ENCODE data around the gene PLEKHA8. TPM values are rescaled to one million over a fixed set of nuclear protein-coding genes. Genes with fewer than 3 reads are reported as not detected.

PLEKHA8 gene
- total RNA-seq, 2 experiments from 2014 or later, result 11.0 to 31.7 TPM

- TF ChIP-seq CTCF (conservative IDR thresholded peaks at IDR 0.05; ENCODE audit: low read length), result no peak
- TF ChIP-seq EZH2phosphoT487 (IDR thresholded peaks at IDR 0.05; ENCODE audit: borderline replicate concordance, low read depth, low read length), result no peak
- CTCF ChIA-PET (ENCODE audit: unreplicated experiment), result no interaction called here
These were observed 116.6 kb downstream of the PLEKHA8 start for GRCh38 chr7:30144657-30145306.

GRCh38 chr7:30145426-30145970 lies 117.3 kb downstream of the PLEKHA8 start:
- no peak overlapping the region for H3K27ac ChIP-seq (ENCODE audit: low read depth, low read length, poor library complexity, severe bottlenecking)
- H3K4me2 ChIP-seq (ENCODE audit: low read length), result no peak overlapping the region
- H4K20me1 ChIP-seq (ENCODE audit: insufficient read depth, low read length), result no peaks in the 10 kb centered on the region
- ChIA-PET CTCF (ENCODE audit: unreplicated experiment) (no interaction called here), POLR2A (interaction anchor here (0.5 kb wide), 1 partner anchor 63 kb away, joined by 3 read pairs; no protein-coding TSS in a partner anchor)
- intact Hi-C loops (cut with micrococcal nuclease; ENCODE audit: unreplicated experiment), result no loop called here
- DNase-seq (ENCODE audit: low spot score), result no peak
- no peaks in the 10 kb centered on the region for H3K79me2 ChIP-seq (ENCODE audit: insufficient read depth, low read depth, low read length)
- no TSS peak for BruUV-seq (replicated peaks)
- no peak for TF ChIP-seq CTCF (conservative IDR thresholded peaks at IDR 0.05; ENCODE audit: low read length)
- no peak for TF ChIP-seq EZH2phosphoT487 (IDR thresholded peaks at IDR 0.05; ENCODE audit: borderline replicate concordance, low read depth, low read length)
- no peaks in the 10 kb centered on the region for H3K9me2 ChIP-seq (ENCODE audit: insufficient read depth, low read length)
- H2AFZ ChIP-seq (ENCODE audit: low read length), result no peak overlapping the region
- H3K4me1 ChIP-seq (ENCODE audit: insufficient read depth, low read length, poor library complexity, severe bottlenecking), result peaks cover 19% of the 10 kb centered on the region
- H3K36me3 ChIP-seq (ENCODE audit: insufficient read depth, low read length), result no peaks in the 10 kb centered on the region
- no peaks in the 10 kb centered on the region for H3K9me3 ChIP-seq (ENCODE audit: low read length)
- H3K4me3 ChIP-seq (ENCODE audit: low read depth, low read length, poor library complexity, severe bottlenecking), result no peak overlapping the region

More at GRCh38 chr7:30144657-30145306, 116.6 kb downstream of the PLEKHA8 start:
- intact Hi-C loops (cut with micrococcal nuclease; ENCODE audit: unreplicated experiment), result no loop called here
- BruUV-seq (replicated peaks), result no TSS peak
- H3K4me1 ChIP-seq (ENCODE audit: insufficient read depth, low read length, poor library complexity, severe bottlenecking), result peaks cover 19% of the 10 kb centered on the region
- no peak overlapping the region for H2AFZ ChIP-seq (ENCODE audit: low read length)
- no peak overlapping the region for H3K27ac ChIP-seq (ENCODE audit: low read depth, low read length, poor library complexity, severe bottlenecking)
- H3K36me3 ChIP-seq (ENCODE audit: insufficient read depth, low read length), result no peaks in the 10 kb centered on the region
- no peaks in the 10 kb centered on the region for H3K79me2 ChIP-seq (ENCODE audit: insufficient read depth, low read depth, low read length)
- no peaks in the 10 kb centered on the region for H3K9me3 ChIP-seq (ENCODE audit: low read length)
- no peaks in the 10 kb centered on the region for H4K20me1 ChIP-seq (ENCODE audit: insufficient read depth, low read length)
- H3K9me2 ChIP-seq (ENCODE audit: insufficient read depth, low read length), result no peaks in the 10 kb centered on the region
- no peak overlapping the region for H3K4me3 ChIP-seq (ENCODE audit: low read depth, low read length, poor library complexity, severe bottlenecking)
- no peak for DNase-seq (ENCODE audit: low spot score)
- H3K4me2 ChIP-seq (ENCODE audit: low read length), result no peak overlapping the region
- POLR2A ChIA-PET, result no interaction called here

- no peak overlapping the region for H3K4me2 ChIP-seq (ENCODE audit: low read length)
- DNase-seq (ENCODE audit: low spot score), result no peak
- TF ChIP-seq CTCF (conservative IDR thresholded peaks at IDR 0.05; ENCODE audit: low read length) (no peak), EZH2phosphoT487 (IDR thresholded peaks at IDR 0.05; ENCODE audit: borderline replicate concordance, low read depth, low read length) (no peak)
- H3K4me3 ChIP-seq (ENCODE audit: low read depth, low read length, poor library complexity, severe bottlenecking), result no peak overlapping the region
- ChIA-PET POLR2A (interaction anchor here (0.5 to 1.7 kb wide), 4 partner anchors 16 to 332 kb away, joined by 3 to 8 read pairs (median 4); partner anchors contain the start of gene NOD1), CTCF (ENCODE audit: unreplicated experiment) (no interaction called here)
- no peaks in the 10 kb centered on the region for H3K9me2 ChIP-seq (ENCODE audit: insufficient read depth, low read length)
- BruUV-seq (replicated peaks), result no TSS peak
- H3K4me1 ChIP-seq (ENCODE audit: insufficient read depth, low read length, poor library complexity, severe bottlenecking), result peaks cover 19% of the 10 kb centered on the region
- H3K27ac ChIP-seq (ENCODE audit: low read depth, low read length, poor library complexity, severe bottlenecking), result no peak overlapping the region
- no peaks in the 10 kb centered on the region for H3K79me2 ChIP-seq (ENCODE audit: insufficient read depth, low read depth, low read length)
- no peaks in the 10 kb centered on the region for H4K20me1 ChIP-seq (ENCODE audit: insufficient read depth, low read length)
- no peaks in the 10 kb centered on the region for H3K9me3 ChIP-seq (ENCODE audit: low read length)
- no peak overlapping the region for H2AFZ ChIP-seq (ENCODE audit: low read length)
- intact Hi-C loops (cut with micrococcal nuclease; ENCODE audit: unreplicated experiment), result no loop called here
- no peaks in the 10 kb centered on the region for H3K36me3 ChIP-seq (ENCODE audit: insufficient read depth, low read length)
These were observed 118.0 kb downstream of the PLEKHA8 start for GRCh38 chr7:30146127-30146612.
